IPS-15b (cell line): ENCODE measurements around the gene CBLIF.
A peak's percentile ranks its signal among the peaks of the same experiment; 100 is the strongest.
"Not testable (repeated sequence)": the region's sequence is repeated elsewhere in the genome, so short reads cannot be mapped to it uniquely, and the experiment has no call there.

Source experiments
- H3K27me3 ChIP-seq: one replicate; pipeline ENCODE4 v1.6.1; 2013; ENCODE audit warnings: low read length; ENCODE audit not compliant: control insufficient read depth, insufficient read depth
- H3K36me3 ChIP-seq: one replicate; pipeline ENCODE4 v1.6.1; 2013; ENCODE audit warnings: low read length; ENCODE audit not compliant: control insufficient read depth, insufficient read depth
- H3K4me1 ChIP-seq: one replicate; pipeline ENCODE4 v1.6.1; 2013; ENCODE audit warnings: mild to moderate bottlenecking, low read length; ENCODE audit not compliant: control insufficient read depth, insufficient read depth
- H3K4me3 ChIP-seq: one replicate; pipeline ENCODE4 v1.5.1; 2013; ENCODE audit warnings: low read depth, low read length
- H3K9ac ChIP-seq: one replicate; pipeline ENCODE4 v1.6.1; 2013; ENCODE audit warnings: low read depth, mild to moderate bottlenecking, low read length
- H3K9me3 ChIP-seq: one replicate; pipeline ENCODE4 v1.6.1; 2013; ENCODE audit warnings: mild to moderate bottlenecking, low read length; ENCODE audit not compliant: control insufficient read depth, insufficient read depth

Gene CBLIF

DNA sequence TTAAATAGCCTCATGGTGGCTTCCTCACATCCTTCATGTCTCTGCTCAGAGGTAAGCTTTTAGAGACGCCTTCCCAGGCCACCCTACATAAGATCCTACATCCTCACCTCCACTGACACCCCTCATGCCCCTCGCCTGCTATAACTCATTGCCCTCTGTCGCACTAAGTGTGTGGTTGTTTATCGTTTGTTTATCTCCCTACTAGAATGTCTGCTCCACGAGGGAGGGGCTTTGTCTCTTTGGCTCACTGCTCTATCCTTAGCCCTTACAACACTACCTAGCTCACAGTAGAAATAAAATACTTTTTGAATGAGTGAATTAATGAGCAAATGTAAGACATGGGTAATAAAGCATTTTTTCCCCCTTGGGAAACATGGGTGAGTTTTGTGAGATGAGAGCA lies 1.3 kb upstream of the CBLIF start:
- H3K36me3 ChIP-seq: no peaks in the 10 kb centered on the region
- H3K9me3 ChIP-seq: no peaks in the 10 kb centered on the region
- no peak overlapping the region for H3K4me3 ChIP-seq
- no peak overlapping the region for H3K9ac ChIP-seq
- no peaks in the 10 kb centered on the region for H3K27me3 ChIP-seq
- peaks cover 5% of the 10 kb centered on the region for H3K4me1 ChIP-seq

- H3K4me1 ChIP-seq: peaks cover 5% of the 10 kb centered on the region
- H3K9me3 ChIP-seq: no peaks in the 10 kb centered on the region
- H3K4me3 ChIP-seq: no peak overlapping the region
- H3K27me3 ChIP-seq: no peaks in the 10 kb centered on the region
- H3K36me3 ChIP-seq: no peaks in the 10 kb centered on the region
- H3K9ac ChIP-seq: no peak overlapping the region
Measured at GRCh38 chr11:59842316-59842715, 3.0 kb downstream of the CBLIF start.

- no peak overlapping the region for H3K4me3 ChIP-seq
- no peak overlapping the region for H3K9ac ChIP-seq
- H3K9me3 ChIP-seq: no peaks in the 10 kb centered on the region
- no peaks in the 10 kb centered on the region for H3K36me3 ChIP-seq
- peaks cover under 1% of the 10 kb centered on the region for H3K4me1 ChIP-seq
- H3K27me3 ChIP-seq: no peaks in the 10 kb centered on the region
Measured at GRCh38 chr11:59841514-59841913, 3.8 kb downstream of the CBLIF start.

DNA sequence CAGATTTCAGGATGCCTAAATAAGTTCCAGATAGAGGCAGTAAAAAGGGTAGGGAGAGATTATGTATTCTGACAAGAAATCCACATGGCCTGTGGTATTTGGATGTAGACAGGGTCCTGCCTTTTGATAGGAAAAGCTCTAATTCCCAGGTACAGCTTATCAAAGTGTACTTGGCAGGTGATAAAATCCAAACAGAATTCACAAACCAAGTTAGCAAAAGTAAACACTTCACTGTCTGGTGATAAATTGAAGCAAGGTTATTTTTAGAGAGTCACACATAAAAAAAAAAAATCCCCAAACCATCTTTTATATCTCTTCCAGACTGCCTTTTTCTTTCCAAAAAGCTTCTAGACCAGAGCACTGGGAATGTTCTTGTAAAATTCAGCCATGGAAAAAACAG lies 5.7 kb downstream of the CBLIF start:
- Histone ChIP-seq H3K4me1 (no peaks in the 10 kb centered on the region), H3K9ac (no peak overlapping the region), H3K9me3 (no peaks in the 10 kb centered on the region), H3K36me3 (no peaks in the 10 kb centered on the region), H3K27me3 (no peaks in the 10 kb centered on the region), H3K4me3 (no peak overlapping the region)

DNA sequence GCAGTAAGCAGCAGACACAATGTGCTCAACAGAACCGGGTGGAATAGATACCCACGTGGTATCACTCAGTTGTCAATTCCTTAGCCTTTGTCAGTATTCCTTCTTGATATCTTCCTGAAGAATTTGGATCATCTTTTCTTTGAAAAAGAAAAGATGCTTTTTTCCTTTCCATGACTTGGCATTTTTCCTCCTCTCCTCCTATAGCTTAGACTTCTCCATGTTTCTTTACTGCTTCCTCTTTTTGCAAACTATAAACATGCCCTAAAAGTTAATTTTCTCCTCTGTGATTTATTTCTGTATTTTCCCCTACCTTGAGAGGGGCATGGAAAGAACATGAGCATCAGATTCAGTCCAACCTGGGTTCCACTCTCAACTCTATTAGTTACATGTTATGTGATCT lies 11.7 kb downstream of the CBLIF start:
- no peak overlapping the region for H3K9ac ChIP-seq

GRCh38 chr11:59829358-59829757 lies 15.9 kb downstream of the CBLIF start:
- Histone ChIP-seq H3K36me3 (no peaks in the 10 kb centered on the region), H3K9ac (no peak overlapping the region), H3K4me3 (no peak overlapping the region), H3K9me3 (no peaks in the 10 kb centered on the region), H3K27me3 (no peaks in the 10 kb centered on the region), H3K4me1 (no peaks in the 10 kb centered on the region)

More for the DNA sequence above, 11.7 kb downstream of the CBLIF start:
- Histone ChIP-seq H3K36me3 (no peaks in the 10 kb centered on the region), H3K27me3 (no peaks in the 10 kb centered on the region), H3K4me1 (no peaks in the 10 kb centered on the region), H3K4me3 (no peak overlapping the region), H3K9me3 (no peaks in the 10 kb centered on the region)

GRCh38 chr11:59822989-59823566 lies 22.2 kb downstream of the CBLIF start:
- H3K4me1 ChIP-seq: peaks cover 3% of the 10 kb centered on the region
- H3K9ac ChIP-seq: no peak overlapping the region
- no peaks in the 10 kb centered on the region for H3K27me3 ChIP-seq
- H3K9me3 ChIP-seq: no peaks in the 10 kb centered on the region
- H3K4me3 ChIP-seq: no peak overlapping the region
- no peaks in the 10 kb centered on the region for H3K36me3 ChIP-seq

DNA sequence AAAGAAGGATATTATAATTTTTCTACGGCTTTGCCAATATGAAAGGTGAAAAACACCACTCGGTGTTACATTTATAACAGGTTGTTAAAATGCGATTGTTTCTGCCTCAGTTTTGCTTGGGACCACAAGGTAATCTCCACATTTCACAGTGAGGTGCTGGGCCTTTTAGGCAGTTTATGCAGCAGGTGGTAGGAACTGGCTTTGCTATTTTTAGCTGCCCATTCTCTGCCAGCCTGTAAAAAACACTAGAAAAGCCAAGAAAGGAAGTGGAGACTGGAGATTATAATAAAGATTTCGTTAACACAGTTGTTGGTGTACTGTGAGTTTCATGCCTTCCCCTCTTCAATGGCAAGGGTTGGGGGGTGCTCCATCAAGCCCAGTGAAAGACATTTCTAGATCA lies 26.7 kb downstream of the CBLIF start:
- Histone ChIP-seq H3K36me3 (no peaks in the 10 kb centered on the region), H3K9me3 (no peaks in the 10 kb centered on the region), H3K9ac (no peak overlapping the region), H3K27me3 (no peaks in the 10 kb centered on the region), H3K4me1 (peaks cover 30% of the 10 kb centered on the region), H3K4me3 (no peak overlapping the region)

GRCh38 chr11:59816434-59816833 lies 28.9 kb downstream of the CBLIF start:
- H3K9me3 ChIP-seq, H3K4me3 ChIP-seq, H3K27me3 ChIP-seq, H3K36me3 ChIP-seq, H3K9ac ChIP-seq: not testable (repeated sequence)
- peaks cover 32% of the 10 kb centered on the region for H3K4me1 ChIP-seq

GRCh38 chr11:59815754-59816153 lies 29.5 kb downstream of the CBLIF start:
- no peaks in the 10 kb centered on the region for H3K27me3 ChIP-seq
- no peaks in the 10 kb centered on the region for H3K36me3 ChIP-seq
- H3K4me1 ChIP-seq: peaks cover 34% of the 10 kb centered on the region
- peak overlapping the region; percentile 23 for H3K4me3 ChIP-seq
- H3K9ac ChIP-seq: peak overlapping the region; percentile 48
- H3K9me3 ChIP-seq: no peaks in the 10 kb centered on the region

GRCh38 chr11:59814021-59814420 lies 31.3 kb downstream of the CBLIF start:
- H3K4me3 ChIP-seq: no peak overlapping the region
- H3K27me3 ChIP-seq: no peaks in the 10 kb centered on the region
- peaks cover 35% of the 10 kb centered on the region for H3K4me1 ChIP-seq
- H3K9ac ChIP-seq: no peak overlapping the region
- H3K9me3 ChIP-seq: no peaks in the 10 kb centered on the region
- H3K36me3 ChIP-seq: peaks cover 2% of the 10 kb centered on the region

- Histone ChIP-seq H3K36me3 (peaks cover 2% of the 10 kb centered on the region), H3K9ac (no peak overlapping the region), H3K4me3 (no peak overlapping the region)
Measured at GRCh38 chr11:59813364-59813763, 31.9 kb downstream of the CBLIF start.

More at GRCh38 chr11:59813364-59813763, 31.9 kb downstream of the CBLIF start:
- Histone ChIP-seq H3K27me3 (no peaks in the 10 kb centered on the region), H3K4me1 (peaks cover 34% of the 10 kb centered on the region), H3K9me3 (no peaks in the 10 kb centered on the region)
